ACC112 (cell line): Measurements from ENCODE around the gene EMID1.
"Not testable (repeated sequence)": the region's sequence is repeated elsewhere in the genome, so short reads cannot be mapped to it uniquely, and the experiment has no call there.

Experiments
- H2AFZ ChIP-seq: fragments of 200-600 bp; sonication (generic); one replicate; pipeline ENCODE4 v1.6.0; 2017; ENCODE audit warnings: antibody characterized with exemption, low read length; ENCODE audit not compliant: unreplicated experiment
- H3K27ac ChIP-seq: fragments of 200-600 bp; sonication (generic); 2 replicates; pipeline ENCODE4 v1.5.1; 2014; ENCODE audit warnings: low read depth, mild to moderate bottlenecking, antibody characterized with exemption, low read length, moderate library complexity
- H3K27me3 ChIP-seq: fragments of 200-600 bp; sonication (generic); 2 replicates; pipeline ENCODE4 v1.6.1; 2014; ENCODE audit warnings: mild to moderate bottlenecking, antibody characterized with exemption, low read length, moderate library complexity, mixed read lengths; ENCODE audit not compliant: insufficient read depth
- H3K36me3 ChIP-seq: fragments of 200-600 bp; sonication (generic); 2 replicates; pipeline ENCODE4 v1.6.1; 2016; ENCODE audit warnings: mild to moderate bottlenecking, antibody characterized with exemption, low read length, moderate library complexity, mixed read lengths; ENCODE audit not compliant: insufficient read depth
- H3K4me1 ChIP-seq: fragments of 200-600 bp; sonication (generic); one replicate; pipeline ENCODE4 v1.6.1; 2016; ENCODE audit warnings: low read length, mixed read lengths; ENCODE audit not compliant: insufficient read depth, unreplicated experiment, control insufficient read depth
- H3K4me3 ChIP-seq: fragments of 200-600 bp; sonication (generic); 2 replicates; pipeline ENCODE4 v1.5.1; 2014; ENCODE audit warnings: mild to moderate bottlenecking, low read depth, low read length
- H3K79me2 ChIP-seq: fragments of 200-600 bp; sonication (generic); one replicate; pipeline ENCODE4 v1.6.0; 2016; ENCODE audit warnings: low read length; ENCODE audit not compliant: control insufficient read depth, unreplicated experiment, insufficient read depth

EMID1 gene

GRCh38 chr22:29243874-29244446, 38.3 kb downstream of the EMID1 start:
- Histone ChIP-seq H3K79me2 (no peaks in the 10 kb centered on the region), H3K36me3 (no peaks in the 10 kb centered on the region), H3K4me3 (no peak overlapping the region), H3K27me3 (no peaks in the 10 kb centered on the region), H2AFZ (no peak overlapping the region), H3K4me1 (no peaks in the 10 kb centered on the region), H3K27ac (no peak overlapping the region)

- Histone ChIP-seq H3K27me3 (no peaks in the 10 kb centered on the region), H2AFZ (no peak overlapping the region), H3K4me1 (no peaks in the 10 kb centered on the region), H3K36me3 (no peaks in the 10 kb centered on the region), H3K27ac (no peak overlapping the region), H3K79me2 (no peaks in the 10 kb centered on the region), H3K4me3 (no peak overlapping the region)
Measured at GRCh38 chr22:29244785-29245625, 39.3 kb downstream of the EMID1 start.

- H3K4me3 ChIP-seq, result no peak overlapping the region
- no peaks in the 10 kb centered on the region for H3K4me1 ChIP-seq
- H3K79me2 ChIP-seq, result no peaks in the 10 kb centered on the region
- H3K36me3 ChIP-seq, result no peaks in the 10 kb centered on the region
- no peaks in the 10 kb centered on the region for H3K27me3 ChIP-seq
- no peak overlapping the region for H3K27ac ChIP-seq
- no peak overlapping the region for H2AFZ ChIP-seq
Measured at GRCh38 chr22:29245626-29246385, 40.1 kb downstream of the EMID1 start.

GRCh38 chr22:29247891-29248290, 42.2 kb downstream of the EMID1 start:
- H3K4me1 ChIP-seq, H3K27me3 ChIP-seq, H3K4me3 ChIP-seq, H3K36me3 ChIP-seq, H2AFZ ChIP-seq, H3K79me2 ChIP-seq, H3K27ac ChIP-seq: not testable (repeated sequence)

- Histone ChIP-seq H3K27ac (no peak overlapping the region), H2AFZ (no peak overlapping the region), H3K4me3 (no peak overlapping the region), H3K36me3 (no peaks in the 10 kb centered on the region), H3K27me3 (no peaks in the 10 kb centered on the region), H3K79me2 (no peaks in the 10 kb centered on the region), H3K4me1 (no peaks in the 10 kb centered on the region)
Measured at GRCh38 chr22:29251265-29251664, 45.6 kb downstream of the EMID1 start.

- Histone ChIP-seq H3K27me3 (no peaks in the 10 kb centered on the region), H3K36me3 (no peaks in the 10 kb centered on the region), H3K4me3 (no peak overlapping the region), H2AFZ (no peak overlapping the region), H3K79me2 (no peaks in the 10 kb centered on the region), H3K27ac (no peak overlapping the region), H3K4me1 (no peaks in the 10 kb centered on the region)
Measured at GRCh38 chr22:29251981-29252911, 46.5 kb downstream of the EMID1 start.

- no peak overlapping the region for H2AFZ ChIP-seq
Measured at GRCh38 chr22:29253561-29254285, 48.0 kb downstream of the EMID1 start.

GRCh38 chr22:29254286-29254660, 48.6 kb downstream of the EMID1 start:
- Histone ChIP-seq H3K4me3 (no peak overlapping the region), H3K4me1 (no peaks in the 10 kb centered on the region), H3K27me3 (no peaks in the 10 kb centered on the region), H3K79me2 (no peaks in the 10 kb centered on the region), H3K36me3 (no peaks in the 10 kb centered on the region), H2AFZ (no peak overlapping the region), H3K27ac (no peak overlapping the region)

More at GRCh38 chr22:29253561-29254285, 48.0 kb downstream of the EMID1 start:
- Histone ChIP-seq H3K27me3 (no peaks in the 10 kb centered on the region), H3K36me3 (no peaks in the 10 kb centered on the region), H3K27ac (no peak overlapping the region), H3K4me3 (no peak overlapping the region), H3K4me1 (no peaks in the 10 kb centered on the region), H3K79me2 (no peaks in the 10 kb centered on the region)

- Histone ChIP-seq H2AFZ (no peak overlapping the region), H3K36me3 (no peaks in the 10 kb centered on the region), H3K27ac (no peak overlapping the region), H3K4me3 (no peak overlapping the region), H3K4me1 (no peaks in the 10 kb centered on the region), H3K79me2 (no peaks in the 10 kb centered on the region), H3K27me3 (no peaks in the 10 kb centered on the region)
Measured at GRCh38 chr22:29255064-29255621, 49.4 kb downstream of the EMID1 start.
